Smooth muscle cell of the brain vasculature (primary cell): Measurements from ENCODE around the gene ANKRD11.

ENCODE experiments used
- DNase-seq: peaks from one replicate; pipeline ENCODE4 v3.0.0-alpha.2; 2012; ENCODE audit warnings: low read depth, low spot score

Gene ANKRD11

DNA sequence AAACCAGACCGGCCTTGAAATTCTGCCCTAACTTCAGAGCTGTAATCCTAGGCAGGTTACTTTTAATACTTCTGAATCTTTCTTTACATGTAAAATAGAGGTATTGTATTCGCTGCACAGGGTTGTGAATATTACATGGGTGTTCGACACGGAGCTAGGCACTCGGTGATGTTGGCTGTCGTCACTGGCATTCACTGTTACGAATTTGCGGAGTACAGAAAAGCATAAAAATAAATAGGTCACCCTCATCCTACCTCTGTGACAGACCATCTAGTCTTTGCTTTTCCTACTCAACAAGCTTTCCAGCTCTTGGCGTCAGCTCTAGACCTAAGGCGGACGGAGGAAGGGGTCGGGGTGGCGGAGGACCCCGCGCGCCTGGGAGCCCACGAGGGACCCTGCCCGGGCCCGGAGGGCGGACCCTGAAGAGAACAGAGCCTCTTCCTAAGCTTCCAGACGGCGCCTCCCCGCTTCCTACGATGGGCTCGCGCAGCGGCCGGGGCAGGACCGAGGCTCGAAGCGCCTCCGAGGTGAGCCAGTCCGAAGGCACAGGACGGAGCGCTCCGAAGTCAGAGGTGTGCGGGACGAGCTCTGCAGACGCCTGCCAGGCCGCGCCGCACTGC, 17.0 kb upstream of the ANKRD11 start:
- no peak for DNase-seq

DNA sequence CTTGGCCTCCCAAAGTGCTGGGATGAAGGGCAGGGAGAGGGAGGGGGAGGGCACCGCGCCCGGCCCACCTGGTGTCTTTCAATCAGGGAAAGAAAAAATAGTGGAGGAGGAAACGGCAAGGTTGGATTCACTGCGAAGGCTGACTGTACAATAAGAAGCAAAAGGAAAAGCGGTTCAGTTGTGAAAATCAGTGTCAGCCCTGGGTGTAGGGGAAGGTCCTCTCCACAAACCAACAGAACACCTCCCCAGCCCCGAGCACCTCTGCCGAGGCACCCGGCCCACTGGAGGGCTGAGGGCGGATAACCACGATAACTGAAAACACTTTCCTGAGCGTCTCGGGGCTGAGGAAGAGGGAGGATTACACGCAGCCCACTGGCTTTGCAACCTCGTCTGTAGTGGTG, 16.4 kb upstream of the ANKRD11 start:
- DNase-seq: no peak

DNA sequence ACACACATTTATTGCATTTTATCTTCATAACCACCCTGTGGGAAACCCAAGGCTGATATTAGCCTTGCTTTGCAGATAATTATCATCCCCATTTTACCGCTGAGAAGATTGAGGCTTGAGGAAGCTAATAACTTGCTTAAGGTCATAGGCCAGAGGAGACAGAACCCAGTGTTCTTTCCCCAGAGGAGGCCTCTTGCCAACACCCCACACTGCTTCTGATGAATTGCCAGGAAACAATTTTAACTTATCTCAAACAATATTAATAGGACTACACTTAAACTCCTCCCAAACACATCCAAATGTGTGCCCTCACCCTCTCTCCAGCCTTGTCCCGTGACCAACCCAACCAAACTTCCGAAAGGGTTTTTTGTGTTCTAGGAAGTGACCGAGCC, 15.7 kb upstream of the ANKRD11 start:
- no peak for DNase-seq

DNA sequence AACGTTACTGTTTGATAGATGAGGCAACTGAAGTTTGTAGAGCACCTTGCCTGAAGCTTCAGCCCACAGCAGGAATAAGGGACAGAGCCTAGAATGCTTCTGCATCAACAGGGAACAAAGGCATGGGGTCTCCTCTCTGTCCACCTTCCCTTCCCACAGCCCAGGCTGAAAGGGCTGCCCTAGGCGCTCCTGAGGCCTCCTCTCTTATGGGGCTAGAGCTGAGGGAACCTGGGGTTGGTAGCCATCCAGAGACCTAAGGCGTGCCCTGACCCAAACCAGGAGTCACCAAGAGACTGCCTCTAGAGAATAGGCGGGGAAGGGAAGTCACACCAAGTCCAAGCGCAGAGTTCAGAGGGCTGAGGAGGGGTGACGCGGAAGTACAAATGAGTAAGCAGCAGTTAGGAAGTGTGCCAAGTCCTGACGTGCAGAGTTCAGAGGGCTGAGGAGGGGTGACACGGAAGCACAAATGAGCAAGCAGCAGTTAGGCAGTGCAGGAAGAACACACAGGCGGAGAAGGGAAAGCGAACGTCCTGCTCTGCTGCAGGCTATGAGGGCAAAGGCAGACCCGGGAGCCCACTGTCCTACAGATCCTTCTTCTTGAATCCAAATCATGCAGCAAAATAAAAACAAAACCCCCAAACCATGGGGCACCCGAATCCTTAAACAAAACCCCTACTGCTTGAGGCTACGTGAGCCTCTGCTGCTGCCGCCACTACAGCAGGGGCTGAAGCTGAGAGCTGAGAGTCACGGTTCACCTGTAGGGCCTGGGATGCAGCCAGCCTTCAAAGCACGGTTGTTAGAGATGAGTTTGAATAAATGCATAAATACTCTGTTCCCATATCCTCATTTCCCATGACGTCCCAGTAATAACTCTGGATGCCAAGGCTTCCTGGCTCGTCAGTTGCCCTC, 15.1 kb upstream of the ANKRD11 start:
- DNase-seq: peak; percentile 47

GRCh38 chr16:89504091-89504490, 13.7 kb upstream of the ANKRD11 start:
- DNase-seq: no peak

GRCh38 chr16:89502081-89502843, 11.9 kb upstream of the ANKRD11 start:
- no peak for DNase-seq

- no peak for DNase-seq
These were observed 9.4 kb upstream of the ANKRD11 start for GRCh38 chr16:89499767-89500166.

- no peak for DNase-seq
These were observed 8.5 kb upstream of the ANKRD11 start for GRCh38 chr16:89498839-89499238.

GRCh38 chr16:89495121-89495520, 4.8 kb upstream of the ANKRD11 start:
- no peak for DNase-seq

DNA sequence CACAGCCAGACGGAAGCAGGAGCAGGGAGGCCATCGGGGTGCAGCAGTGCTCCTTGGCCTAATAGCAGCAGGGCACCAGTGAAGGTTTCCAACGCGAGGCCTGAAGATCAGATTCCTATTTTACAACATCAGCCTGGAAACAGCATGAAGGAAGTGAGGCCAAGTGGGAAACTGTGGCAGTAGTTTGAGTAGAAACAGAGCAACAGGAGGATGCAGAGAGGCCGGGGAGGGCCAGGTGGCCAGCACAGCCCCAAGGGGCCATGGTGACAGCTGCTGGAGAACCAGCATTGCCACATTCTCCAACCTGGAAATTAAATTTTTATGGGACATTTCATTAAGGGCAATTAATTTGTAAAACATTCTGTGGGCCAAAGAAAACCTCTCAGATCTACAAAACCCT, 3.4 kb upstream of the ANKRD11 start:
- DNase-seq: no peak

- DNase-seq: no peak
These were observed 1.8 kb upstream of the ANKRD11 start for GRCh38 chr16:89491974-89492687.

DNA sequence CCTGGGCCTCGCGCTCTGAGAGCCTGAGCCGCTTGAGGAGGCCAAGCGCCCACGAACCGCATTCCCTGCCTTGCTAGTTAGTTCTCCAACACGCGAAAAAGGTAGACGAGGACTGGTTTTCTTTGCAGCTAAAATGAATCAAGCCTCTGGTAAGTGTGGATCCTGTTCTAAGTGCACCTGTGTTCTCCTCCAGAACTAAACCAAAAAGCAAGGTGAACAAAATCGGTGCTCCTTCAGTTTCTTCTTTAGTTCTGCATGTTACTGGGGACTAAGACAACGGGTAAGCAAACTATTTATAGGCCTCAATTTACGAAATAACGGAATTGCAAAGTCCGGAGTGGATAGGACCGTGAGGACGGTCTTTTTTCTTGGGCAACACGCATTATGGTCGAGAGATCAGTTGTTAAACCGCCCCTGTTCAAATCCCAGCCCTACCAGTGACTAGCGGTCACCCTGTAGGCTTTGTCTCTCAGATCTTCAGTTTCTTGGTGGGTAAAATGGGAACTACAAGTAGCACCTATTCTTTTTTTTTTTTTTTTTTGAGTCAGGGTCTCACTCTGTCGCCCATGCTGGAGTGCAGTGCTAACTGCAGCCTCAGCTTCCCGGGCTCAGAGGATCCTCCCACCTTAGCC, 993 bp upstream of the ANKRD11 start:
- DNase-seq: no peak

- DNase-seq: no peak
These were observed 393 bp downstream of the ANKRD11 start for GRCh38 chr16:89489898-89490438.

DNA sequence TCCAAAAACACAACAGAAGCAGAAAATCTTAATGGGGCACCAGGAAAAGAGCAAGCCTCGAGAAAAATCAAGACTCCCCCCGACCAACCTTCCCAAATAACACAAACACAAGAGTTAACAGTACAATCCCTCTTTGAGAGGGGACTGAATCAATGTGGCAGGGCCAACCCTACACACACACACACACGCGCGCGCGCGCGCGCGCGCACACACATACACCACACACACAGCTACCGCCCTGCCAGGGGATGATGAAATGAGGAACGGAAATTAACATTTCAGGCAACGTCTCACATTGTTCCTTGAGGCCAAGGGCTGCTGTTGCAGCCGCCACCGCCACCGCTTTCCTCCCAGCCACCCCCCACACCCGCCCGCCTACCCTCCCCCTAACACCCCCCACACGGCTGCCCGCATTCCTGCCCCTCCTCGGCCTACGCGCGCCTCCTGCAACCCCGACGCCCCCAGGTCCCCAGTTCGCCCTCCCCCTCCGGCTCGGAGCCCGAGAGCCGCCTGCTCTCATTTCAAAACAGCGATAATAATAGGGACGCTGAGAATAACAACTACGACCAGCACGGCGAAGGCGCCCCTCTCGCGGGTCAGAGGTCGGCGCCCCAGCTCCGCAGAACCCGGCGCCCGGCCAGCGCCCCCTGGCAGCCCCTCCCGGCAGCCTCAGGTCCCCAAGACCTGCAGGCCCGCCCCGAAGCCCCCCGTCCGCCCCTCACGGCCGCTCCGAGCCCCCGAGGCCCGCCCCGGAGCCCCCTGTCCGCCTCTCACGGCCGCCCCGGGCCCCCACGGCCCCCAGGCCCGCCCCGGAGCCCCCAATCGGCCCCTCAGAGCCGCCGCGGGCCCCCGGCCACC, 1.1 kb downstream of the ANKRD11 start:
- DNase-seq: no peak

- no peak for DNase-seq
These were observed 4.6 kb downstream of the ANKRD11 start for GRCh38 chr16:89485701-89486246.

- DNase-seq: no peak
These were observed 5.3 kb downstream of the ANKRD11 start for GRCh38 chr16:89484923-89485679.

GRCh38 chr16:89484041-89484501, 6.3 kb downstream of the ANKRD11 start:
- no peak for DNase-seq

- DNase-seq: no peak
These were observed 7.5 kb downstream of the ANKRD11 start for GRCh38 chr16:89482817-89483205.
